Body of pancreas (tissue), 4 donors: ENCODE measurements around the gene STAT4. TPM values are rescaled to one million over a fixed set of nuclear protein-coding genes. Genes with fewer than 3 reads are reported as not detected.

Source experiments
- ATAC-seq: fragments of 150-250 bp; one replicate; pipeline ENCODE4 v1.9.1; 2016
- DNase-seq, 4 donors: peaks; one replicate each; pipeline ENCODE4 v3.0.0-alpha.2; 2019
- H3K27ac ChIP-seq, 4 donors: fragments of 200-600 bp; sonication (generic); 1 replicate in 3 of 4; 2 replicates in 1 of 4; pipeline versions ENCODE4 v1.5.1 to v1.6.1; 2016 to 2019; ENCODE audit warnings: mild to moderate bottlenecking in 1 of 4, mixed read lengths in 1 of 4, moderate library complexity in 1 of 4
- H3K27me3 ChIP-seq, 2 donors: fragments of 200-600 bp; sonication (generic); one replicate each; pipeline ENCODE4 v1.6.0; 2016; ENCODE audit warnings: mild to moderate bottlenecking in 1 of 2
- H3K36me3 ChIP-seq, 2 donors: fragments of 200-600 bp; sonication (generic); replicated peaks in 1 of 2; 2 replicates each; pipeline ENCODE4 v1.5.1; 2016; ENCODE audit warnings: low read depth in 2 of 2; ENCODE audit not compliant: insufficient read depth in 1 of 2
- H3K4me1 ChIP-seq: fragments of 200-600 bp; sonication (generic); one replicate; pipeline ENCODE4 v1.6.0; 2016
- H3K4me3 ChIP-seq, 2 donors: fragments of 200-600 bp; sonication (generic); 1 replicate in 1 of 2; 2 replicates in 1 of 2; pipeline ENCODE4 v1.5.1; 2016 to 2019
- H3K9me3 ChIP-seq, 3 donors: fragments of 200-600 bp; sonication (generic); 1 replicate in 2 of 3; 2 replicates in 1 of 3; pipeline ENCODE4 v1.5.1; 2016
- CTCF ChIP-seq, 7 experiments: fragments of 450-650 bp in 4 of 7; fragments of 200-600 bp in 3 of 7; sonication (generic) in 3 of 7; IDR thresholded peaks; one replicate each; pipeline ENCODE4 v1.5.1; 2016 to 2019; ENCODE audit warnings: antibody characterized with exemption in 7 of 7
- POLR2A ChIP-seq, 3 donors: fragments of 450-650 bp; IDR thresholded peaks; one replicate each; pipeline ENCODE4 v1.6.1; 2016; ENCODE audit warnings: antibody characterized with exemption in 3 of 3, mild to moderate bottlenecking in 2 of 3
- WGBS, 2 donors: methylation state at CpG; one replicate each; pipeline ENCODE4 v1.1.5; 2017; 5-methylcytosine and 5-hydroxymethylcytosine counted together
- intact Hi-C: fragments of 100-400 bp; cut with DNase I; formaldehyde crosslinking; loops from one replicate; pipeline ENCODE4 v1.15.1; 2023
- total RNA-seq, 2 donors: library from RNA; depleted of rRNA; stranded (reverse); fragments of >200 nt; gene quantifications; one replicate each; pipeline ENCODE4 v1.1.0, GENCODE V29; 2016

STAT4 gene
- total RNA-seq, 2 donors from 2014 or later = 0.52 to 2.6 TPM

- DNase-seq (peak in 1 of 4 donors; percentile 31), ATAC-seq (peak; percentile 84)
- H3K4me1 ChIP-seq = peaks cover 20% of the 10 kb centered on the region
- no peaks in the 10 kb centered on the region for H3K36me3 ChIP-seq
- TF ChIP-seq CTCF (IDR thresholded peaks at IDR 0.05) (no peak), POLR2A (IDR thresholded peaks at IDR 0.05) (no peak)
- no peaks in the 10 kb centered on the region for H3K9me3 ChIP-seq
- H3K4me3 ChIP-seq = no peak overlapping the region
- intact Hi-C loops = loop anchor here (10.0 kb wide), 1 partner anchor 53 kb away; no protein-coding TSS in a partner anchor
- 61 to 64% methylated on average over 2 of the region's 2 CpGs for WGBS, 2 donors
- H3K27me3 ChIP-seq = no peaks in the 10 kb centered on the region
- peak overlapping the region; percentile 40 to 78 (median 62) for H3K27ac ChIP-seq
Observed at GRCh38 chr2:191171708-191172355, 21.0 kb upstream of the STAT4 start.

GRCh38 chr2:191171286-191171685, 20.5 kb upstream of the STAT4 start:
- no peaks in the 10 kb centered on the region for H3K27me3 ChIP-seq
- no peaks in the 10 kb centered on the region for H3K9me3 ChIP-seq
- ATAC-seq = peak; percentile 20
- intact Hi-C loops = loop anchor here (10.0 kb wide), 1 partner anchor 54 kb away; no protein-coding TSS in a partner anchor
- H3K27ac ChIP-seq = peak overlapping the region; percentile 40 to 78 (median 62)
- no peak for TF ChIP-seq CTCF (IDR thresholded peaks at IDR 0.05)
- TF ChIP-seq POLR2A (IDR thresholded peaks at IDR 0.05) = no peak
- H3K36me3 ChIP-seq = no peaks in the 10 kb centered on the region
- WGBS, 2 donors = 48 to 59% methylated on average over 2 of the region's 2 CpGs
- H3K4me3 ChIP-seq = no peak overlapping the region
- DNase-seq = no peak
- peaks cover 21% of the 10 kb centered on the region for H3K4me1 ChIP-seq

GRCh38 chr2:191170773-191171172, 20.0 kb upstream of the STAT4 start:
- no peak overlapping the region for H3K4me3 ChIP-seq
- intact Hi-C loops = loop anchor here (10.0 kb wide), 1 partner anchor 54 kb away; no protein-coding TSS in a partner anchor
- TF ChIP-seq CTCF (IDR thresholded peaks at IDR 0.05) = no peak
- TF ChIP-seq POLR2A (IDR thresholded peaks at IDR 0.05) = no peak

GRCh38 chr2:191170301-191170636, 19.5 kb upstream of the STAT4 start:
- Histone ChIP-seq H3K27ac (peak overlapping the region in 3 of 4 donors; percentile 17 to 69 (median 56)), H3K4me1 (peaks cover 31% of the 10 kb centered on the region), H3K36me3 (no peaks in the 10 kb centered on the region), H3K4me3 (no peak overlapping the region), H3K27me3 (no peaks in the 10 kb centered on the region), H3K9me3 (no peaks in the 10 kb centered on the region)
- WGBS, 2 donors = 52 to 62% methylated on average over 1 of the region's 1 CpG
- no peak for ATAC-seq
- no peak for DNase-seq
- intact Hi-C loops = loop anchor here (10.0 kb wide), 1 partner anchor 55 kb away; no protein-coding TSS in a partner anchor
- TF ChIP-seq CTCF (IDR thresholded peaks at IDR 0.05) (no peak), POLR2A (IDR thresholded peaks at IDR 0.05) (no peak)

More at GRCh38 chr2:191170773-191171172, 20.0 kb upstream of the STAT4 start:
- WGBS, 2 donors = 70 to 80% methylated on average over 3 of the region's 3 CpGs
- DNase-seq (no peak), ATAC-seq (no peak)
- Histone ChIP-seq H3K27ac (peak overlapping the region; percentile 40 to 78 (median 62)), H3K36me3 (no peaks in the 10 kb centered on the region), H3K4me1 (peaks cover 26% of the 10 kb centered on the region), H3K27me3 (no peaks in the 10 kb centered on the region), H3K9me3 (no peaks in the 10 kb centered on the region)
